Measurements from ENCODE around the gene RBKS.

RBKS gene

GRCh38 chr2:27797841-27798240 lies 92.3 kb downstream of the RBKS start:
- TF ChIP-seq CTCF (conservative IDR thresholded peaks at IDR 0.05; ENCODE audit: low read depth, low read length): no peak
- DNase-seq (ENCODE audit: low read depth): no peak
- no peak overlapping the region for H3K4me3 ChIP-seq (ENCODE audit: low read depth, low read length)

- H3K4me3 ChIP-seq (ENCODE audit: low read depth, low read length): no peak overlapping the region
- no peak for TF ChIP-seq CTCF (conservative IDR thresholded peaks at IDR 0.05; ENCODE audit: low read depth, low read length)
- no peak for DNase-seq (ENCODE audit: low read depth)
Observed at GRCh38 chr2:27796791-27797765, 93.1 kb downstream of the RBKS start.

GRCh38 chr2:27795868-27796277 lies 94.3 kb downstream of the RBKS start:
- DNase-seq (ENCODE audit: low read depth): no peak

GRCh38 chr2:27795093-27795834 lies 94.9 kb downstream of the RBKS start:
- H3K4me3 ChIP-seq (ENCODE audit: low read depth, low read length): no peak overlapping the region
- peak; percentile 27 for DNase-seq (ENCODE audit: low read depth)
- no peak for TF ChIP-seq CTCF (conservative IDR thresholded peaks at IDR 0.05; ENCODE audit: low read depth, low read length)

More at GRCh38 chr2:27795868-27796277, 94.3 kb downstream of the RBKS start:
- no peak for TF ChIP-seq CTCF (conservative IDR thresholded peaks at IDR 0.05; ENCODE audit: low read depth, low read length)
- no peak overlapping the region for H3K4me3 ChIP-seq (ENCODE audit: low read depth, low read length)

GRCh38 chr2:27792759-27793158 lies 97.4 kb downstream of the RBKS start:
- no peak for TF ChIP-seq CTCF (conservative IDR thresholded peaks at IDR 0.05; ENCODE audit: low read depth, low read length)
- DNase-seq (ENCODE audit: low read depth): peak; percentile 49
- H3K4me3 ChIP-seq (ENCODE audit: low read depth, low read length): no peak overlapping the region

GRCh38 chr2:27790796-27791195 lies 99.4 kb downstream of the RBKS start:
- no peak for DNase-seq (ENCODE audit: low read depth)
- H3K4me3 ChIP-seq (ENCODE audit: low read depth, low read length): no peak overlapping the region
- no peak for TF ChIP-seq CTCF (conservative IDR thresholded peaks at IDR 0.05; ENCODE audit: low read depth, low read length)
